Mesenchymal stem cell (in vitro differentiated cells and primary cell): ENCODE results near the gene POLR2E.

Source experiments
- DNase-seq: peaks from one replicate; pipeline ENCODE4 v3.0.0-alpha.2; 2013
- H2AFZ ChIP-seq: one replicate; pipeline ENCODE4 v1.6.1; 2013; ENCODE audit warnings: low read depth, mild to moderate bottlenecking, control low read depth, inconsistent platforms, low read length, moderate library complexity
- H2AK5ac ChIP-seq: 2 replicates; pipeline ENCODE4 v1.6.1; 2013; ENCODE audit warnings: low read length, moderate library complexity, mild to moderate bottlenecking, inconsistent platforms; ENCODE audit not compliant: severe bottlenecking
- H2BK120ac ChIP-seq: one replicate; pipeline ENCODE4 v1.6.1; 2013; ENCODE audit warnings: low read depth, mild to moderate bottlenecking, inconsistent platforms, low read length, moderate library complexity
- H2BK12ac ChIP-seq, 2 experiments: one replicate each; pipeline ENCODE4 v1.6.1; 2013; ENCODE audit warnings: inconsistent platforms in 2 of 2, low read length in 2 of 2, mild to moderate bottlenecking in 2 of 2, moderate library complexity in 2 of 2, control low read depth in 1 of 2
- H2BK15ac ChIP-seq: one replicate; pipeline ENCODE4 v1.6.1; 2013; ENCODE audit warnings: mild to moderate bottlenecking, low read depth, inconsistent platforms; ENCODE audit not compliant: poor library complexity, severe bottlenecking
- H2BK5ac ChIP-seq: 2 replicates; pipeline ENCODE4 v1.6.1; 2013; ENCODE audit warnings: low read depth, mild to moderate bottlenecking, low read length, control low read depth, inconsistent platforms; ENCODE audit not compliant: poor library complexity, severe bottlenecking
- H3K14ac ChIP-seq, 2 experiments: one replicate each; pipeline ENCODE4 v1.6.1; 2013; ENCODE audit warnings: inconsistent platforms in 2 of 2, low read length in 2 of 2, control low read depth in 1 of 2, mild to moderate bottlenecking in 1 of 2, moderate library complexity in 1 of 2
- H3K18ac ChIP-seq, 2 experiments: one replicate each; pipeline ENCODE4 v1.6.1; 2013; ENCODE audit warnings: inconsistent platforms in 2 of 2, low read length in 2 of 2, control low read depth in 1 of 2, low read depth in 1 of 2, mild to moderate bottlenecking in 1 of 2
- H3K23ac ChIP-seq, 2 experiments: one replicate each; pipeline ENCODE4 v1.6.1; 2013; ENCODE audit warnings: inconsistent platforms in 2 of 2, low read length in 2 of 2, mild to moderate bottlenecking in 2 of 2, moderate library complexity in 2 of 2, control low read depth in 1 of 2
- H3K27ac ChIP-seq: 2 replicates; pipeline ENCODE4 v1.5.1; 2013; ENCODE audit warnings: mild to moderate bottlenecking, moderate library complexity, low read length, control low read depth, inconsistent platforms; ENCODE audit not compliant: poor library complexity, severe bottlenecking
- H3K27me3 ChIP-seq, 2 experiments: 2 replicates each; pipeline versions ENCODE4 v1.6.1 to v1.7.0; 2013; ENCODE audit warnings: low read length in 2 of 2, mild to moderate bottlenecking in 2 of 2, moderate library complexity in 2 of 2, control low read depth in 1 of 2, inconsistent platforms in 1 of 2; ENCODE audit not compliant: control insufficient read depth in 1 of 2, insufficient read depth in 1 of 2
- H3K36me3 ChIP-seq, 2 experiments: 2 replicates each; pipeline versions ENCODE4 v1.6.1 to v1.7.0; 2013; ENCODE audit warnings: low read length in 2 of 2, control low read depth in 1 of 2, inconsistent platforms in 1 of 2, low read depth in 1 of 2, mild to moderate bottlenecking in 1 of 2; ENCODE audit not compliant: insufficient read depth in 2 of 2, control insufficient read depth in 1 of 2
- H3K4ac ChIP-seq, 2 experiments: one replicate each; pipeline ENCODE4 v1.6.1; 2013; ENCODE audit warnings: inconsistent platforms in 2 of 2, low read length in 2 of 2, mild to moderate bottlenecking in 2 of 2, moderate library complexity in 2 of 2, control low read depth in 1 of 2, low read depth in 1 of 2
- H3K4me1 ChIP-seq: 2 replicates; pipeline ENCODE4 v1.6.1; 2013; ENCODE audit warnings: low read depth, low read length, control low read depth; ENCODE audit not compliant: control insufficient read depth, insufficient read depth
- H3K4me2 ChIP-seq: 2 replicates; pipeline ENCODE4 v1.6.1; 2013; ENCODE audit warnings: low read length, mild to moderate bottlenecking, inconsistent platforms; ENCODE audit not compliant: poor library complexity, severe bottlenecking
- H3K4me3 ChIP-seq, 2 experiments: 2 replicates each; pipeline versions ENCODE4 v1.5.1 to v1.7.0; 2013; ENCODE audit warnings: low read length in 2 of 2, mild to moderate bottlenecking in 2 of 2, control low read depth in 1 of 2, low read depth in 1 of 2; ENCODE audit not compliant: insufficient read depth in 1 of 2
- H3K79me1 ChIP-seq: replicated peaks from 2 replicates; pipeline ENCODE4 v1.6.1; 2013; ENCODE audit warnings: mild to moderate bottlenecking, control low read depth, low read length, inconsistent platforms; ENCODE audit not compliant: poor library complexity, severe bottlenecking
- H3K9ac ChIP-seq: 2 replicates; pipeline ENCODE4 v1.7.0; 2013; ENCODE audit warnings: mild to moderate bottlenecking, low read length, moderate library complexity
- H3K9me3 ChIP-seq: 2 replicates; pipeline ENCODE4 v1.7.0; 2013; ENCODE audit warnings: mild to moderate bottlenecking, low read length; ENCODE audit not compliant: control insufficient read depth
- H4K8ac ChIP-seq: one replicate; pipeline ENCODE4 v1.6.1; 2013; ENCODE audit warnings: inconsistent platforms, mild to moderate bottlenecking, low read length, moderate library complexity
- H4K91ac ChIP-seq: one replicate; pipeline ENCODE4 v1.6.1; 2013; ENCODE audit warnings: mild to moderate bottlenecking, low read length, inconsistent platforms
- WGBS: methylation state at CpG from one replicate; pipeline ENCODE4 v1.1.7; 2013; ENCODE audit warnings: mixed read lengths; 5-methylcytosine and 5-hydroxymethylcytosine counted together

POLR2E gene

GRCh38 chr19:1045247-1045603 lies 50.0 kb downstream of the POLR2E start:
- H3K4me1 ChIP-seq: peaks cover 13% of the 10 kb centered on the region
- H3K36me3 ChIP-seq: peaks cover 0 to 55% of the 10 kb centered on the region in 2 experiments
- H3K14ac ChIP-seq: no peak overlapping the region
- no peak overlapping the region for H2AFZ ChIP-seq
- no peak overlapping the region for H3K27ac ChIP-seq
- H3K79me1 ChIP-seq: peaks cover 2% of the 10 kb centered on the region
- H3K4me3 ChIP-seq: no peak overlapping the region
- 76% methylated on average over 7 of the region's 10 CpGs for WGBS
- H2BK15ac ChIP-seq: peak overlapping the region; percentile 17
- H3K9ac ChIP-seq: no peak overlapping the region
- H3K4ac ChIP-seq: no peak overlapping the region
- no peak overlapping the region for H3K23ac ChIP-seq
- no peaks in the 10 kb centered on the region for H3K9me3 ChIP-seq
- no peak overlapping the region for H2BK5ac ChIP-seq
- H4K8ac ChIP-seq: no peak overlapping the region
- DNase-seq: peak; percentile 58
- no peak overlapping the region for H3K4me2 ChIP-seq
- no peak overlapping the region for H2BK12ac ChIP-seq
- no peak overlapping the region for H2BK120ac ChIP-seq
- no peak overlapping the region for H2AK5ac ChIP-seq
- H3K27me3 ChIP-seq: no peaks in the 10 kb centered on the region
- H4K91ac ChIP-seq: no peak overlapping the region
- no peak overlapping the region for H3K18ac ChIP-seq

- no peak overlapping the region for H3K14ac ChIP-seq
- no peaks in the 10 kb centered on the region for H3K27me3 ChIP-seq
- H2BK12ac ChIP-seq: no peak overlapping the region
- H4K91ac ChIP-seq: no peak overlapping the region
- no peak overlapping the region for H3K4me2 ChIP-seq
- peaks cover 2% of the 10 kb centered on the region for H3K79me1 ChIP-seq
- H3K4ac ChIP-seq: no peak overlapping the region
- no peak overlapping the region for H4K8ac ChIP-seq
- no peak overlapping the region for H3K23ac ChIP-seq
- no peak overlapping the region for H2AK5ac ChIP-seq
- no peak overlapping the region for H2BK5ac ChIP-seq
- H3K36me3 ChIP-seq: peaks cover 6 to 67% of the 10 kb centered on the region in 2 experiments
- H2BK120ac ChIP-seq: no peak overlapping the region
- no peaks in the 10 kb centered on the region for H3K9me3 ChIP-seq
- no peak overlapping the region for H3K27ac ChIP-seq
- H3K18ac ChIP-seq: no peak overlapping the region
- WGBS: 88% methylated on average over 22 of the region's 23 CpGs
- H2AFZ ChIP-seq: no peak overlapping the region
- peak overlapping the region; percentile 36 for H3K9ac ChIP-seq
- peak overlapping the region in 1 of 2 experiments; percentile 86 for H3K4me3 ChIP-seq
- DNase-seq: no peak
- no peak overlapping the region for H2BK15ac ChIP-seq
- H3K4me1 ChIP-seq: peaks cover 31% of the 10 kb centered on the region
Measured at GRCh38 chr19:1042689-1043511, 52.3 kb downstream of the POLR2E start.

- H3K4ac ChIP-seq: no peak overlapping the region
- H3K9ac ChIP-seq: peak overlapping the region; percentile 51
- H3K27ac ChIP-seq: no peak overlapping the region
- H2BK12ac ChIP-seq: no peak overlapping the region
- 91% methylated on average over 43 of the region's 43 CpGs for WGBS
- H3K4me3 ChIP-seq: peak overlapping the region in 1 of 2 experiments; percentile 86
- no peak overlapping the region for H2BK5ac ChIP-seq
- no peak overlapping the region for H2BK120ac ChIP-seq
- no peak overlapping the region for H3K14ac ChIP-seq
- H3K23ac ChIP-seq: no peak overlapping the region
- H2BK15ac ChIP-seq: no peak overlapping the region
- H3K36me3 ChIP-seq: peaks cover 13 to 67% of the 10 kb centered on the region in 2 experiments
- no peak overlapping the region for H4K8ac ChIP-seq
- H3K27me3 ChIP-seq: no peaks in the 10 kb centered on the region
- H4K91ac ChIP-seq: no peak overlapping the region
- H3K79me1 ChIP-seq: peaks cover 2% of the 10 kb centered on the region
- H2AK5ac ChIP-seq: no peak overlapping the region
- peaks cover 35% of the 10 kb centered on the region for H3K4me1 ChIP-seq
- no peak overlapping the region for H2AFZ ChIP-seq
- no peak for DNase-seq
- no peak overlapping the region for H3K18ac ChIP-seq
- H3K9me3 ChIP-seq: no peaks in the 10 kb centered on the region
- H3K4me2 ChIP-seq: no peak overlapping the region
Measured at GRCh38 chr19:1041835-1042685, 53.1 kb downstream of the POLR2E start.

GRCh38 chr19:1041272-1041834 lies 53.8 kb downstream of the POLR2E start:
- Histone ChIP-seq H3K14ac (peak overlapping the region in 1 of 2 experiments; percentile 56), H4K91ac (no peak overlapping the region), H3K4me3 (peak overlapping the region; percentile 38 to 86), H3K4me2 (peak overlapping the region; percentile 88), H3K23ac (no peak overlapping the region), H2AFZ (peak overlapping the region; percentile 80), H4K8ac (no peak overlapping the region), H3K27me3 (no peaks in the 10 kb centered on the region), H3K4me1 (peaks cover 37% of the 10 kb centered on the region), H2BK12ac (peak overlapping the region; percentile 15 to 18), H3K9ac (peak overlapping the region; percentile 51), H3K4ac (peak overlapping the region in 1 of 2 experiments; percentile 13), H3K9me3 (no peaks in the 10 kb centered on the region), H2BK5ac (no peak overlapping the region), H2AK5ac (no peak overlapping the region), H2BK120ac (no peak overlapping the region), H3K36me3 (peaks cover 19 to 66% of the 10 kb centered on the region in 2 experiments), H3K18ac (peak overlapping the region in 1 of 2 experiments; percentile 22), H3K79me1 (peaks cover 3% of the 10 kb centered on the region), H3K27ac (no peak overlapping the region), H2BK15ac (no peak overlapping the region)
- 62% methylated on average over 26 of the region's 26 CpGs for WGBS
- no peak for DNase-seq
